Measurements from ENCODE around the gene SMG1.
"Not testable (repeated sequence)": the region's sequence is repeated elsewhere in the genome, so short reads cannot be mapped to it uniquely, and the experiment has no call there.

Gene SMG1

DNA sequence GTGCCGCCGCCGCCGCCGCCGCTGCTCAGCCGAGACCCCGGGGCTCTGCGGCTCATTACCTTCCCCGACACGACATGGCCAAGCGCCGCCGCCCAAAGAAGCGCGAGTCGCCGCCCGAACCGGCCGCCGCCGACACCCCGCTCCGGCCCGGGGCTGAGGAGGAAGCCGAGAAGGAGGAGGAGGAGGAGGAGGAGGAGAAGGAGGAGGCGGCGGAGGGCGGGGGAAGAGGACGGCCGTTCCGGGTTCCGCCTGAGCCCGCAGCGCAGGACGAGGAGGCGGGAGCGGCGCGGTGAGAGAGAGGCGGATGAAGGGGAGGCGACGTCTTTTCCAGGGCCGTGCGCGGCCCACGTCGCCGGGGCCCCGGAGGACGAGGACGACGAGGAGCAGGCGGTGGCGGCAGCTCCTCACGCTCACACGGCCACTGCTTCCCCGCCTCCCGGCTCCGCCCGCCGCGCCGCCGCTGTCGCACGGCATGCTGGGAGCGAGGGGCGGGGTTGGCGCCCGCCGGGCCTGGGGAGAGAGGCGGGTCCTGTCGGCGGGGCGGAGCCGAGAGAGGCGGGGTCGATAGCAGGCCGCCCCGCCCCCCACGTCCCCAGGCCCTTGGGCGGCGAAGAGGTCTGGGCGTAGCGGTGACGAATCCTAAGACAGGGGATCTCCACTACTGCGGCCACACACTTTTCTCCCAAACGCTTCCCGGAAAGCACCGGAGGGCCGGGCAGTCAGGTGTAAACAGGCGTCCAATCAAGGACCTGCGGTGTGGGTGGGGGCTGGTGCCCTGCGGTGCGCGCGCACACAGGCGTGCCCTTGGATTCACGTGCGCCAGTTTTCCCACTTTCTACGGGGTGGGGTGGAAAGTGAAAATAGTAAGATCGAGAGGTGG is at the start of gene SMG1:
SMG1 (minus strand) TSS at position 423 of the 880 bp plus-strand sequence; CDS start at position 56, 367 bp downstream.
- DNase-seq: peak; percentile 93

DNA sequence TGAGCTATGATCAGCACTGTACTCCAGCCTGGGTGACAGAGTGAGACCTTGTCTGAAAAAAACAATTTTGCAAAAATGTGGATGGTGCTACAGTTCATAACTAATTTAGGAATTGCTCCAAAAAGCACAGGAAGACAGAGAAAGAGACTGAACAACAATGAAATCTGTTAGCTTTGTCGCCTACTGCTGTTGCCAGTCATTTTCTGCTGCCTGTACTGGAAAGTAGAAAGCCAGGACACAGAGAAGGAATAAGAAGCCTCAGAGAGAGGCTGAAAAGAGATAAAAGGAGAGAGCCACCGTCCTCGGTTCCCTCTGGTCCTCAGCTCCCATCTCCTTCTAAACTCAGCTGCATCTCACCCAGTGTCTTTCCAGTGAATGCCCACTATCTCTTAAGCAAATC is 48.9 kb upstream of the SMG1 start:
- no peak for DNase-seq

DNA sequence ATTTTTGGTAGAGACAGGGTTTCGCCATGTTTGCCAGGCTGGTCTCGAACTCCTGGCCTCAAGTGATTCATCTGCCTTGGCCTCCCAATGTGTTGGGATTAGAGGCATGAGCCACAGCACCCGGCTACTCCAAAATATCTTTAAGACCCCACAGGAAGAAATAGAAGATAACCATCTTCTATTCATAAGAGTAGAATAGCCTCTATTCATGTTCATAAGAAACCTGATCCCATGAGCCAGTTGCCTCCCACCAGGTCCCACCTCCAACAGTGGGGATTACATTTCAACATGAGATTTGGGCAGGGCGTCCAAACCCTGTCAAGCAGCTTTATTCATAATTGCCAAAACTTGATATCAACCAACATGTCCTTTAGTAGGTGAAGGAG is 43.6 kb upstream of the SMG1 start:
- no peak for DNase-seq

DNA sequence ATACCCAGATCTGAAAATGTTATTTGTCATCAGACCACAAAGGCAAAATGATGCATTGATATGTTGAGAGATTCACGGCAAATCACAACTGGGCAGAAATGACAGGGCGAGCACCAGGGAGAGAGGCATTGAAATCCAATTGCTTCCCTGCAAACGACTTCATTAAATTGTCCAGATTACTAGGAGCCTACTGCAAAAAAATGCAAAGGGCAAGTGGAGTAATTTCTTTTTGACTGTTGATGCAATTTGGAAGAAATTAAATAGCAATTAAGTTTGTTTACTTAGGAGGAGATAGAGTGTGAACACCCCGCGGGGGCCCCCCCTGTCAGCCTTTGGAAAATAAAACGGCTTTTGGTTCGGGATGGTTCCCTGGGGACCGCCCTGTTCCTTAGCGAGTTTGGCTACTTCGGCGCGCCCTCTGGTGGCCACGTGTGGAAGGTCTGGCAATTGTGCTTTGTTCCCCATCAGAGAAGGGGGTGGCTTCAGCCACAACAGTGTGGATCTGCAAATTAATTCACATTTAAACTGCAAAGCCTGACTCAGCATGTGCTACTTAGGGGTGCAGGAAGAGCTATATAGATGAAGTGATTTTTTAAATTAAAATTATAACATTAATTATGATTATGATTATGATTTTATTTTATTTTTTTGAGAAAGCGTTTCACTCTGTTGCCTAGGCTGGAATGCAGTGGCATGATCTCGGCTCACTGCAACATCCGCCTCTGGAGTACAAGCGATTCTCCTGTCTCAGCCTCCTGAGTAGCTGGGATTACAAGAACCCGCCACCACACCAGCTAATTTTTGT is 43.0 kb upstream of the SMG1 start:
- peak; percentile 75 for DNase-seq

DNA sequence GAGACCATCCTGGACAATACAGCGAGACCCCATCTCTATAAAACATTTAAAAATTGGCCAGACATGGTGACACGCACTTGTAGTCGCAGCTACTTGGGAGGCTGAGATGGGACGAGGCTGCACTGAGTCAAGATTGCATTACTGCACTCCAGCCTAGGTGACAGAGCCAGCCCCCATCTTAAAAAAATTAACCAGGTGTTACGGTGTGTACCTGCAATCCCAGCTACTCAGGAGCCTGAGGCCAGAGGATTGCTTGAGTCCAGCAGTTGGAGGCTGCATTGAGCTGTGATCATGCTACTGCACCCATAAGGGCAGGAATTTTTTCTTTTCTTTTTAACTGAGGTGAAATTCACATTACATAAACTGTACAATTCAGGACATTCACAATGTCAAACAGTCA is 40.6 kb upstream of the SMG1 start:
- DNase-seq: no peak

DNA sequence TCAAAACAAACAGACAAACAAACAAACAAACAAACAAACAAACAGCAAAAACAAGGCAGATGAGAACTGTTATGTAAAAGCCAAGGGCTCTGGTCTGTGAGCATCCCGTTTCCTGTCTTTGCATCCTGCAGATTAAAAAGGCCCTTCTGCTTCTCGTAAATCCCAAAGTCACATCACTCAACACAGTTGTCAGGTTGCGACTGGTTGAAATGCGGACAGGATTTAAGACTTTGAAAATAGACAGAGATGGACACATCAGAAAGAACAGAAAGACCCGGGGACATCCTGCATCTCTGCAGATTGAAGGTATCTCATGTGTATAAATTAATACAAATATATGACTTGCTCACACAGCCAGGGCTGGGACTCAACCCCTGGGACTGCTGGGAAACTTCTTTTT is 39.3 kb upstream of the SMG1 start:
- DNase-seq: no peak

DNA sequence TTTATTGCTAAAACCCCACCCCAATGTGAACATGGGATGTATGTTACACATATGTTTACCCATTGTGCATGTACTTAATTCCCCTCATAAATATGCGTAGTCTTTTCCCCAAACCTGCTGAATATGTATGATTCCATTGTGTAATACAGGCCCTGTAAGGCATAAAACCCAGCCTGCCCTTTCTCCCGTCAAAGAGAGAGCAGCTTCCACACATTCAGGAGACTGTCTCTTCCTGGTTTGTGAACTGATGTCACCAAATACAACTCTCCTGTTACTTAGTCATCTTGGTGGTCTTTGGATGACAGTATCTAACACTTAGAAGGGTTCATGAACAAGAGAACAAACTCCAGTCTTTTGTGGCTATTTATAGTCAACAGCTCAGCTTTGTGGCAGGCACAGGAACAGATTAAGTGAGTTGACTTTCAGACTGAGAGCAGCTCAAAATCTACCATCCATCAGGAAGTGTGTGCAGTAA is 32.9 kb upstream of the SMG1 start:
- no peak for DNase-seq

DNA sequence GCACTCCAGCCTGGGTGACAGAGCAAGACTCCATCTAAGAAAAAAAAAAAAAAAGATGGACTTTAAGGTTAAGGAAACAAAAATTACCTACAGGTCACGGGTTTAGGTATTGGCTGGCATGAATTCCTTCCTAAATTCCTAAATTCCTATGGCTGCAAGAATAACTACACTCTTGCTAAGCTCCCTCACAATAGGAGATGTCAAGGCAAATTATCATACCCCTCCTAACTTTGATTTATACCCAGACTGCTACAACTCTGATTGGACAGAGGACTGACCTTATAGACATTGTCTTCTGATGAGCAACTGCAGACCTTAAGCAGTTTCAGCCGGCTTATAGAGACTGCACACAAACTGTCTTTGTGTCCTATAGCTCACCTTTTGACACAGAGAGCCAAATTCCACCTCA is 32.4 kb upstream of the SMG1 start:
- no peak for DNase-seq

DNA sequence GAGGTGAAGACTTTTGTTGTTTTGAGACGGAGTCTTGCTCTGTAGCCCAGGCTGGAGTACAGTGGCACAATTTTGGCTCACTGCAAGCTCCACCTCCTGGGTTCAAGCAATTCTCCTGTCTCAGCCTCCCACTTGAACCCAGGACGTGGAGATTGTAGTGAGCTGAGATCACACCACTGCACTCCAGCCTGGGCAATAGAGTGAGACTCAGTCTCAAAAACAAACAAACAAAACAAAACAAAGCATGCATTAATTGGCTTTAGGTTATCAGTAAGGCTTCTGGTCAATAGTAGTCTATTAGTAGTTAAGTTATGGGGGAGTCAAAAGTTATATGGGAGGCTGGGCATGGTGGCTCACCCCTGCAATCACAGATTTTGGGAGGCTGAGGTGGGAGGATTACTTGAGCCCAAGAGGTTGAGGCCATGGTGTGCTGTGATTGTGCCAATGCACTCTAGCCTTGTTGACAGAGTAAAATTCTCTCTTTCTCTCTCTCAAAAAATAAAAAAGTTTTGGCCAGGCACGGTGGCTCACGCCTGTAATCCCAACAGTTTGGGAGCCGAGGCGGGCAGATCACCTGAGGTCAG is 30.5 kb upstream of the SMG1 start:
- DNase-seq: not testable (repeated sequence)

DNA sequence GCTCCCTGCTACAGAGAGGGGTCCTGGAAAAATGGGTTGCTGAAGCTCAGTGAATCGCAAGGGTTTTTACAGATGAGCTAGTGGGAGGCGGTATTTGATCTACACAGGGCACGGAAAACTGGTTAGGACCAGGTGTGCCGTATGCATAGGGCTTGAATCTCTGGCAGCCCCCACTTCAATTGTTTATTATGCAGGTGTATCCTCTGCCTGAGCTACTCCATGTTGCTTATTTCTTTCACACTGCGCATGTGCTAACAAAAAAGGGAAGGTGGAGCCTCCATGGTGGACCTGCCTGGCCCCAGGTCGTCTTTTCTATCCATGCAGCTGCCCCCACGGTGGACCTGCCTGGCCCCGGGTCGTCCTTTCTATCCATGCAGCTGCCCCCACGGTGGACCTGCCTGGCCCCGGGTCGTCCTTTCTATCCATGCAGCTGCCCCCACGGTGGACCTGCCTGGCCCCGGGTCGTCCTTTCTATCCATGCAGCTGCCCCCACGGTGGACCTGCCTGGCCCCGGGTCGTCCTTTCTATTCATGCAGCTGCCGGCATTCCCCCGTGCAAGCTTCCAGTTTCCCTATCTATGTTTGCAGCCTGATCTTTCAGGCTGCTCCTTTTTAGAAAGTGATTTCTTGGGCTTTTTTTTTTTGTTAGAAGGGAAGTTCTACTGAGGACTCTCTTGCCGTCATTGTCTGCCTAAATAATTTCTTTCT is 29.8 kb upstream of the SMG1 start:
- not testable (repeated sequence) for DNase-seq

DNA sequence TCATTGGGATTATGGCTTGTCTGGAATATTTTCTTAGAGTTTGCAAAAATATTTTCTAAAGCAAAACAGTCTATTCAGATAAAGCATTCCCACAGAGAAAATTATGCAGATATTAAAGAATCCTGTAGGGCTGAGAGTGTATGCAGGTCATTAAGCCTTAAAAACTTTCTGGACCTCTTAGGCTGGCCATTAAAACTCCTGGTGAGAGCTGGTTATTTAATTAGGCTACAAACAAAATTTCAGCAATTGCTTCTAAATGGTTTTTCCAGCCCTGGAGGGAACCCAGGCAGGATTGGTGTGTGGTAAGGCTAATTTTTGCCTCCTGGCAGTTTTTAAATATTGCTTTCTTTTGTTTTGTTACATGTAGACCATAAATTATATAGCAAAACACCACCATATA is 27.3 kb upstream of the SMG1 start:
- DNase-seq: no peak

DNA sequence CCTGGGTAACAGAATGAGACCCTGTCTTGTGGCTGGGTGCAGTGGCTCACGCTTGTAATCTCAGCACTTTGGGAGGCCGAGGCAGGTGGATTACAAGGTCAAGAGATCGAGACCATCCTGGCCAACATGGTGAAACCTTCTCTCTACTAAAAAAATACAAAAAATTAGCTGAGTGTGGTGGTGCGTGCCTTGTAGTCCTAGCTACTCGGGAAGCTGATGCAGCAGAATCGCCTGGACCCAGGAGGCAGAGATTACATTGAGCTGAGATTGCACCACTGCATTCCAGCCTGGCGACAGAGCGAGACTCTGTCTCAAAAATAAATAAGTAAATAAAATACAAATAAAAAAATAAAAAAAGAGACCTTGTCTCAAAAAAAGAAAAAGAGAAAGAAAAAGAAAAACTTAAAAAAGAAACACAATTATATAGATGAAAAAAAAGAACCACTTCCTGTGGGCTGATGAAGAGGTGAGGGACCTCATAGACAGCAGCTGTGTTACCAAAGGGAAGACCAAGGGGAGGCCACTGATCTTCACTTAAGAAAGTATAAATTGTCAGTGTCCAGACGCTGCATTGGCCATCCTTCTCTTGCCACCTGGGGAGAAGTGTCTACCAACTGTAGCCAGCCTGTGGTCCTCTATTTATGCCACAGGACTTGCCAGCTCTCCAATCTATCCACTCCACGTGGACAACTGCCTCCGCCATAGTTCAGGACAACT is 24.4 kb upstream of the SMG1 start:
- no peak for DNase-seq

DNA sequence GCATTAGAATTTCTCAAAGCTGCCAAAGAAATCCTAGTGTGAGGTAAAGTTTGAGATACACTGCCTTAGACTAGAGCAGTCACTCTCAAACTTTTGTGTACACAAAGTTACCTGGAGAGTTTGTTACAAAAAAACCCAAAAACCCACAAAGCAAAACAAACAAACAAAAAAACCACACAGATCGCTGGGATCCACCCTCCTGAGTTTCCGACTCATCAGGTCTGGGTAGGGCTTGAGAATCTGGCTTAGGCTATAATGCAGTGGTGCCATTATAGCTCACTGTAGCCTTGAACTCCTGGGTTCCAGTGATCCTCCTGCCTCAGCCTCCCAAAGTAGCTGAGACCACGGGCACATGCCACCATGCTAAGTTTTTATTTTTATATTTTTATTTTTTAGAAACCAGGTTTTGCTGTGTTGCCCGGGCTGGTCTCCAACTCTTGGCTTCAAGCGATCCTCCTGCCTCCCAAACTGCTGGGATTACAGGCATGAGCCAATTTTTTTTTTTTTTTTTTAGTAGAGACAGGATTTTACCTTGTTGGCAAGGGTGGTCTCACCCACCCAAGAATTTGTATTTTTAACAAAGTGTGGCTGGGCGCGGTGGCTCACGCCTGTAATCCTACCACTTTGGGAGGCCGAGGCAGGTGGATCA is 22.3 kb upstream of the SMG1 start:
- DNase-seq: no peak

DNA sequence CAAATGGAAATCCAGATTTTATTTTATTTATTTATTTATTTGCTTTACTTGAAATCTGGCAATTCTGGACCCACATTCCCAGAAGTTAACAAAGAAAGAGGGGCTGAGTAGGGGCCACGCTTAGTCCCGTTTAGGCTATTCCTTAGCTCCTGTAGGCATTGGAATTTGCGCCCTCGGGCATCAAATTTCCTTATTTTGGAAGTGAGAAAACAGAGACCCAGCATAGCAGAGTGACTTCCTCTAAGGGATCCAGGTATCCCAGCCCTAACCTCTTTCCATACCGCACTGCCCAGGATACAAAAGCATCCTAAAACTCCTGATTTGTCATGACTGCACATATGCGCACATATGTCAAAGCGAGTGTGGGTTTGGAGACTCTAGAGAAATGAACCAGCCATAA is 19.0 kb upstream of the SMG1 start:
- no peak for DNase-seq

DNA sequence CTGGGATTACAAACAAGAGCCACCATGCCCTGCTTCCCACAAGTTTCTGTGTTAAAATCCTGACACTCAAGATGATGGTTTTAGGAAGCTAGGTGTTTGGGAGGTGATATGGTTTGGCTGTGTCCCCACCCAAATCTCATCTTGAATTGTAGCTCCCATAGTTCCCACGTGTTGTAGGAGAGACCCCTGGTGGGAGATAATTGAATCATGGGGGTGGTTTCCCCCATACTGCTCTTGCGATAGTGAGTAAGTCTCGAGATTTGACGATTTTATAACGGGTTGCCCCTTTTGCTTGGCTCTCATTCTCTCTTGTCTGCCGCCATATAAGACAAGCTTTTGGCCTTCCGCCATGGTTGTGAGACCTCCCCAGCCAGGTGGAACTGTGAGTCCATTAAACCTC is 17.2 kb upstream of the SMG1 start:
- no peak for DNase-seq

DNA sequence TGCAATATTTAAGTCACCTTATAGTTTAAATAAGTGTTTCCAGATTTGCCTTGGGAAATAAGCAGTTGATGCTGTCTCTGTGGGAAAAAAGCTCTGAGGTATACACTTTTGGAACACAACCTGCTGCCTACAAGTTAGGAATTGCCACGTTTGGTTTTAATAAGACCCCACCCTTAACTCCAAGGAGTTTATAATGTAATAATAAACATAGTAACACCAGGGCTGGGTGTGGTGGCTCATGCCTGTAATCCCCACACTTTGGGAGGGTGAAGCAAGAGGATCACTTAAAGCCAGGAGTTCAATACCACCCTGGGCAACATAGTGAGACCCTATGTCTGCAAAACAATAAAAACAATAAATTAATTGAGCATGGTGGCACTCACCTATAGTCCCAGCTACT is 15.9 kb upstream of the SMG1 start:
- no peak for DNase-seq

DNA sequence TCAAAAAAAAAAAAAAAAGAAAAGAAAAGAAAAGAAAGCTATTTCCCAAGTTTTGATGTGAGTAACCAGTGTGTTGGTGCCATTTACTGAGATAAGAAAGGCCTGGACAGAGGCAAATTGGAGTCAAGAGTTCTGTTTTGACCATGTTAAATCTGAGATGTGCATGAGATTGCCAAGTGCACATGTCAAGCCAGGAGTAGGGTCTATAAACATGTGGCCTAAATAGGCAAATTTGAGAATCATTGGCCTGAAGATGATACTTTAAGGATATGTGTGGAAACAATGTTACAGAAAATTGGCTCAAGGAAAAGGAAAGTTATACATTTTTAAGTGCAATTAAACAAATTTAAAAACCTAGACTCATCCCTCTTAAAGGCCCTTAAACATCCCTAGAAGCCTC is 15.3 kb upstream of the SMG1 start:
- DNase-seq: no peak

DNA sequence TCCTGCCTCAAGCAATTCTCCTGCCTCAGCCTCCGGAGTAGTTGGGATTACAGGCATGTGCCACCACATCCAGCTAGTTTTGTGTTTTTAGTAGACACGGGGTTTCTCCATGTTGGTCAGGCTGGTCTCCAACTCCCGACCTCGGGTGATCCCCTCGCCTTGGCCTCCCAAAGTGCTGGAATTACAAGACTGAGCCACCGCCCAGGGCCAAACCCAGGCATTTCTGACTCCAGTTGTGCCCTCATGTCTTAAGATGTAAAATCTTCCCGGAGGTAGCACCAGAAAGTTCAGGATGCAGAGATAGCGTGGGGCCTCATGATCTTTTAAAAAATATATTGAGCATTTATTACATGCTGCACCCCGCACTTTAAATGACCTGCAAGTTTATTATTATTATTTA is 12.8 kb upstream of the SMG1 start:
- no peak for DNase-seq

DNA sequence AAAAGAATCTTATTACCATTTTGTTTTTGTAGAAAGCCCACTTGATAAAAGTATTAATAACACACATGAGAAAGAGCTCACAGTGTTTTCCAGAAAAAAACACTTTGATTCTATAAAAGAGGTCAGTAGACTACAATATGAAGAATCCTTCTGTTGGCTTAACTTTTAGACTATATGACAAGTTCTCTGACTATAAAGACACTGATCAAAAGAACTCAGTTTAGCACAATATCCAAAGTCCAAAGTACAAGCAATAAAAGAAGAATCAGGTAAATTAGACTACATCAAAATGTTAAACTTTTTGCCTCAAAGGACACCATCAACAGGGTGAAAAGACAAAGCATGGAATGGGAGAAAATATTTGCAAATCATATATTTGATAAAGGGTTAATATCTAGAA is 11.2 kb upstream of the SMG1 start:
- no peak for DNase-seq

DNA sequence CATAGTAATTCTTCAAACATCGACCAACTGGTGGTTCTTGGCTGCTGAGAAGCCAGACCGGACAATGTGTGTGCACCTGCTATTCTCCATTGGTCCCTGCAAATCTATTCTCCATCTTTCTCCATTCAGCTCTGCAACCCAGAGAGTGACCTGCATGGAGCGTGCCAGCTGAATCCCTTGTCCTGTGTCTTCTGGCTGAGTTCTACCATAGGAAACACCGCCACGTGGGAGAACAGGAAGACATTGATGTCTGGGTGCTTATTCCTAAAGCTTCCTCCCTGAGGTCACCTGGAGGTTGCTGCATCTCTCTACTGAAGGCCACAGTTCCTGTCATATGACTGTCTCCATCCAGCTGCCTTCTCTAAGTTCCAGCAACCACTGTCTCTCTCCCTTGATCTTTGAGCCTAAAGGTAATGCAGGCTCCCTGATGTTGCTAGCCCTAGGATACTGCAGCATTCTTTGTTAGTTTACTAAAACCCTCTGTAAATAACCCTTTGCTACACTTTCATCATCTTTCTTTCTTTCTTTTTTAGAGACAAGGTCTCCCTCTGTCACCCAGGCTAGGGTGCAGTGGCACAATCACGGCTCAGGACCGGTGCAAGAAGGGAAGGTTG is 10.6 kb upstream of the SMG1 start:
- DNase-seq: no peak

DNA sequence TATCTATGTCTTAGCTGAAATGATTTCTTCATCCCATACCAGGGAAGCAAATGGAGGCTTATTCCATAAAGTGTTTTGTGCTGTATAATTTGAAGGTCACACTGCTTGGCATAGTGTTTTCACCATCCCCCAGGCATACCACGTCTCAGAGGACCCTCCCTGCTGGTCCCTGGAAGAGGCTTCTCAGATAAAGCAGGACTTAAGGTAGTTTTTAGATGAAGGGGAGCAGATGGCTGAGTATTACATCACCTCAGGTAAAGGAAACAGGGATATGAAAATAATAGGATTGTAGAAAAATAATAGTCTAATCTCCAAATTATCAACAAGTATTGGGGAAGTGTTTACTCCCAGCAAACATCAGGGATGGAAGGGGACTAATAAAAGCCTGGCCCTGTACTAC is 7.3 kb upstream of the SMG1 start:
- DNase-seq: no peak
